ENCODE results near the gene ATP8A2.
"Not testable (repeated sequence)": the region's sequence is repeated elsewhere in the genome, so short reads cannot be mapped to it uniquely, and the experiment has no call there.

The ATP8A2 gene

DNA sequence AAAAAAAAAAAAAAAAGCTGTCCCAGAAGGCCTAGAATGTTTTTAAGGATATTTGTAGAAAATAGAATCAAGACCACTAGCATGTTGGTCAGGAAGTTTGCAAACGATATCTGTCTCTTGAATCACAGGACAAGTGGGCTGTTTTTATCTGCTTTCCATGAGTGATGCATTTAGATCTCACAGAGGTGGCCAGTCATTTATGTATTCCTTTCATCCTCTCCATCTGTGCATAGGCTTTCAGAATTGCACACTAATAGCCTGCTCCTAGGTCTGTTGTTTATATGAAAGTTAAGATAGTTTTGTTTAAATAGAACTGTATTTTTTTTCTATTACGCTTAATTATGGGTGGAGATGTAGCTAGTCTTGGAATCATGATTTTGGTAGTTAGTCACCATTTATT, 390.5 kb downstream of the ATP8A2 start:
- no peak for DNase-seq (ENCODE audit: low read depth in 1 of 2, low spot score in 1 of 2)

DNA sequence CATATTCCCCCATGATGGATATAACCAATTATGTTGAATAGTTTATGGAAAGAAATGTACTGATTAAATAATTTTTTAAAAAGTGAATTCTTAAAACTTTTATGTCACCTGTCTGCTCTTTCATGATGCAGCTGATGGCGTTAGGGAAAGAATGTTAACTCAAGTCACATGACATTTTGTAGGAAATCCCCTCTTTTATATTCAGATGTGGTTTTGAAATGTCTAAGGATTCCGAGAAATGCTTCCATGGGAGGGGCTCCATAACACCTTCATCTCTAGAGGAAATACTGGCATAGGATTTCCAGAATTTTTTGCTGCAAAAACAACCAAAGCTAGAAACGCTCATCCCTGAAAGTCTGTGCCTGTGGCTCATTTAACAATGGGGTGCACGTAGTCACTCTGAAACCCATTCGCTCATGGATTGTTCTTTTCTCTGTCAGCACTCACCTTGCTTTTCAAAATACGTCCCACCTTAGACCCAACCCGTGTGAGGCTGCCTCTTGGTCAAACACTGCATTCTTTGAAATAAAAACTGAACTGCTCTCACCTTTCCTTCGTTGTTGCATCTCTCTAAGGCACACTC, 391.1 kb downstream of the ATP8A2 start:
- no peak for DNase-seq (ENCODE audit: low read depth in 1 of 2, low spot score in 1 of 2)

DNA sequence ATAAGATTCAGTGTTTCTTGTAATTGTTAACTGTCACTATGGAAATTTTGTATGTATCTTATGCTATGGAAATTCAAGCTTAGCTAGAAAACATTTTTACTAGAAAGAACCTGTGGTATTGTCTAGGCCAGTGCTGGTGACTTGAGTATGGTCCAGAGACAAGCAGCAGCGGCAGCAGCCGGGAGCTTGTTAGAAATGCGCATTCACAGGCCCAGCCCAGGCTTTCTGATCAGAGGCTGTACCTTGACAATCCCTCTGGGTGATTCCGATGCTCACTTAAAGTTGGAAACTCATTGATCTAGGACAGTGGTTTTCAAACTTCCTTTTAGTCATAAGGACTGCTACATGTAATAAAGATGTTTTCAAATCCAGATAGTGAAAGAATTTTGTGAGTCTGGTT, 392.6 kb downstream of the ATP8A2 start:
- DNase-seq (ENCODE audit: low read depth in 1 of 2, low spot score in 1 of 2) = no peak

DNA sequence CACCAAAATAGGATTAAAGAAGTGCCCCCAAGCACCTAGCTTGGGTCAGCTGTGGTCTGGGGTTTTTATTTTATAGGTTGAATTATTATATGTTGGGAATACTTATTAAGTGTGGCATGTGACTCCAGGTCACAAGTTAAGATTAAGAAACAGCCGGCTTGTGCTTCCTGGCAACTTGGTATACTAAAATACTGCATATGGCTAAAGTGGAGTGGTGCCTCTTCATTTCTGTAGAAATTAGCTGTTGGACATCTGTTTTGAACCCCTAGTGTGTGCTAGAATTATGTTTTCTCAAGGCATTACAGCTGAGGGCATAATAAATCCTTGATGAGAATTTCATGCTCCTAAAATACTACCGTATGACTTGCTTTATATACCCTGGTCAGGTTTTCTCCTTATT, 393.5 kb downstream of the ATP8A2 start:
- DNase-seq (ENCODE audit: low read depth in 1 of 2, low spot score in 1 of 2) = no peak

DNA sequence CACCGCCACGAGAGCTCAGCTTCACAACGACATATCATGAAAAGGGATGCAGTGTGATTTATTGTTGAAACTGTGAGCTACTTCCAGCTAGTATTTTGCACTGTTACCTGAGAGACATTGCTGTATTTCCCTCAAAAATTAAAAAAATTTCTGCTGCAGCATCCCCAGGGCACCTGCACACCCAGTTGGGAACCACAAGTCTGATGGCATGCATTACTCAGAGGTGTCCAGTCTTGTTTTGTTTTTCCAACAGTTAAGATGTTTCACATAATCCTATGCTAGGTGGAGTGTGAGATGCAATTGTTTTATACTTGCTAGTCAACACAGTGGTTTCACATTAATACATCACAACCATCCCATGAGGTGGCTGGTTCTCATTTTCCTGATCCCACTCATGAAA, 394.8 kb downstream of the ATP8A2 start:
- no peak for DNase-seq (ENCODE audit: low read depth in 1 of 2, low spot score in 1 of 2)

DNA sequence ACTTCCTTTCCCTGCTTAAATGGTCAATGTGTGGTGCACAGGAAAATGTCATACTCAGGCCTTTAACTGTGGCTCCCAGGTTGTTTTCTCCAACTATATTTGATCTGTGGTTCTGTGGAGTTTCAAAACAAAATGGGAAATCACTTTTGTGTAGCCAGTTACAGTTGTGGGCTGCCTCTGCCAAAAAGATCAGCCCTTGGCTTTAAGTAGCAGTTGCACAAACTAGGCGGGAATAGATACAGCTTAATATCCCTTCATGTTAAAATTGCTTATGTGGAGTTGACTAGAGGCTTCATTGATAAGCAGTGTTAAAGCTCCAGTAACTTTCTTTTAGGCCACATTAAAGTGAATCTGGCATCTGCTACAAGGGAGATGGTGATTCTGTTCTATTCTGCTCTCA, 395.2 kb downstream of the ATP8A2 start:
- no peak for DNase-seq (ENCODE audit: low read depth in 1 of 2, low spot score in 1 of 2)

DNA sequence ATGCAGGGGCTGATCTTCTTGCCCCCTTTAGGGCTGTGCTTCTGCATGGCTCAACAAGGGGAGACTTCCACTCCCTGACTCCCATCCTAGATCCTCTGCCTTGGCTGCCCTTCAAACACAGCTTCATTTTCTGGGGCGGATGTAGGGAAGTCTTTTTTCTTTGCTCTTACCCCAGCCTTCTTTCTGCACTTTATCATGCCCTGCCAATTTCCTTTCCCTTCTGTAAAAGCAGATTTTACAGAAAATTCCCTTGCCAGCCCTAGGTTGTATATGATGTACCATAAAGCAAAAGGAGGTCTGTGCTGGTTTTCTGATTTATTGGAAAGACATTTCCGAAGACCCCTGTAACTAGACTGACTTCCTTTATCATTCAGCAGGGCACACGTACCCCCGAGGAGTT, 396.6 kb downstream of the ATP8A2 start:
- DNase-seq (ENCODE audit: low read depth in 1 of 2, low spot score in 1 of 2) = no peak

DNA sequence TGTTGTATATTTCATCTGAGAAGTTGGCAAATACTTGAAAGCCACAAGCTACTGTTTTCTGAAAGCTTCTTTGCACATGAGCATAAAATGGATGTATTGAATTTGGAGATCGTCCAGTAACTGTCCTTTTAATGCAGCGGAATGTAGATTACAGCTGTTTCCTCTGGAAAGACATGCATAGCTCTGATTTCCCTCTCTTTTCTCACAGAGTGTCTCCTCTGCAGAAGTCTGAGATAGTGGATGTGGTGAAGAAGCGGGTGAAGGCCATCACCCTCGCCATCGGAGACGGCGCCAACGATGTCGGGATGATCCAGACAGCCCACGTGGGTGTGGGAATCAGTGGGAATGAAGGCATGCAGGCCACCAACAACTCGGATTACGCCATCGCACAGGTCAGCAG, 397.1 kb downstream of the ATP8A2 start:
- DNase-seq (ENCODE audit: low read depth in 1 of 2, low spot score in 1 of 2) = no peak

DNA sequence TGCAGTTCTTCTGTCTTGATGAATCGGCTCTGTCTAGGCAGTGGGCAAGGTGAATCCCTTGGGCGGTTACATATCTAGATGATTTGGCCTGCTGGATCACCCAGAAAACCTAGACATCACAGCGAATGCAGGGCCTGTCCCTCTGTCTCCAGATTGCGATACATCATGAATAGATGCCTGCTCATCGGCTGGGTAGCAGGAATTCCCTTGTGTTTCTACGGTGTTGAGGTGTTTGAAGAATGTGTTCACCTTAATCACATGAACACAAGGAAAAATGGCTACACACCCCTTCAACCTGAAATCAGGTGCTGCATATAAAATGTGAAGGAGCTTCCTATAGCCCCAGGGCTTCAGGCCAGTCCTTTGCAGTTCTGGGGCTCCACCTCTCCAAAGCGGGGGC, 398.8 kb downstream of the ATP8A2 start:
- DNase-seq (ENCODE audit: low read depth in 1 of 2, low spot score in 1 of 2) = no peak

DNA sequence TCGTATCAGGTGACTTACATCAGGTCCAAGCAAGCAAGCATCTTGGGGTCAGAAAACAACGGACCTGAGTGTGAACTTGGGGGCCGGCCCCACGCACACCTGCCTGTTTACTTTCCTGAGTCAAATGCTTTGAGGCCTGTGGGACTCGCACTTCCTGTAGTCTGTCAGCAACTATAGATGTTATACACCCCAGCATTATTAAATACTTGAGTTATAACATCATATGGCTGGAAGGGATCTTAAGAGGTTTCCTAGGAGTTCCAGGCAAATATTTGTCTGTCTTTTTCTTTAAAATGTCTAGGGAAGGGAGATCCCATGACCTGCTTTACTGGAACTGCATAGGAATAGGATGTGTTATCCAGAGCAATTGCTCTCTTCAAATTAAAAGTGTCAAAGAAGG, 399.4 kb downstream of the ATP8A2 start:
- no peak for DNase-seq (ENCODE audit: low read depth in 1 of 2, low spot score in 1 of 2)

DNA sequence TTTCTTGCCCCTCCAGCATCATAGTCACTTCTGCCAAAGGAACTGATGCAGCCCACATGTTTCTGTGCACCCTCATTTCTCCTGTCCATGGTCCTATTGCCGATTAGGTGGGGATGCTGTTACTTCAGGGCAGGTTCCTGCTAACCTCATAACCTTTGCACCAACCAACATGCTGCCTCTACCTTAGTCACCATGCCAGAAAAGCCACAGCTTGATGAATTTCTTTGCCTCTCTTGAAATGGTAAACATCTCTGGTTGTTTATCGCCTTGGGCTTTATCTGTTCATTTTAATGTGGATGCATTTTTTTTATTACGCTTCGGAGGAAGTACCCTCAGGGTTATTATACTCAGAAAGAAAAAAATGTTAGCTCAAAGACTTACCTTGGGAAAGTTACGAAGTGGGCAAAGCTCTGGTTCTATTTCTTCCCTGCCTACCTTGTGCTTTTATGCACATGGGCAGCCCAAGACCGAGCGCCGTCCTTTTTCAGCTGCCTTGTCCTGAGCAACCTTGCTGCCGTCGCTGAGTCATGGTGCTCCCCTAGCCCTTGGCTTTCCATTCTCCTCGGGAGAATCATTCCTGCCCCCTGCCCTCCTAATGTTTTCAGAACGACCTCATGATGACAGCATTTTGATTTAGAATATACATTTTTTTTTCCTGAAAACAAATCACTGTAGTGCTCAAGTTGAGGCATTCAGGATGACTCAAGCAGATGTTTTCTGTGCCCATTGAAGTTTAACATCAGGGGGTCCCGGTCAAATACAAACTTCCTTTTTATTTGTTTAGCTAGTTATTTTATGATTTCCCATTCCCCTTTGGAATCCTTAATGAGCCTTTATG, 400.1 kb downstream of the ATP8A2 start:
- DNase-seq (ENCODE audit: low read depth in 1 of 2, low spot score in 1 of 2) = no peak

DNA sequence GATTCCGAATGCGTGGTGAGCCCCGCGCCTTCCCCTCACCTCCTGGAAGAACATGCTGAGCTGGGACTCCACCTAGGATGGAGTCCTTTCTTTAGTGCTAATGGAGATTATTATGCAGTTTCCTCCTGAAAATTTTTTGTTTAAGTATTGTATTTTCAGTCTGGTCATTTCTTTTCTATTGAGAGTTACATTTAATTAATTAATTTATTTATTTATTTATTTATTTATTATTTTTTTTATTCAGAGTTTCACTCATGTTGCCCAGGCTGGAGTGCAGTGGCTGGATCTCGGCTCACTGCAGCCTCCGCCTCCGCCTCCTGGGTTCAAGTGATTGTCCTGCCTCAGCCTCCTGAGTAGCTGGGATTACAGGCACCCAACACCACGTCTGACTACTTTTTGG, 400.8 kb downstream of the ATP8A2 start:
- not testable (repeated sequence) for DNase-seq (ENCODE audit: low read depth in 1 of 2, low spot score in 1 of 2)

DNA sequence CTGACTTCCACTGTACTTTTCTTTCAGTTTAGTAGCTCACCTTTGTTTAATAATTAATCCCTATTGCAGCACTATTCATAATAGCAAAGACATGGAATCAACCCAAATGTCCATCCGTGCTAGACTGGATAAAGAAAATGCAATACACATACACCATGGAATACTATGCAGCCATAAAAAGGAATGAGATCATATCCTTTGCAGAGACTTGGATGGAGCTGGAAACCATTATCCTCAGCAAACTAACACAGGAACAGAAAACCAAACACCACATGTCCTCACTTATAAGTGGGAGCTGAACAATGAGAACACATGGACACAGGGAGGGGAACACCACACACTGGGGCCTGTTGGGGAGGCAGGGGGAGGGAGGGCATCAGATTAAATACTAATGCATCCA, 402.3 kb downstream of the ATP8A2 start:
- DNase-seq (ENCODE audit: low read depth in 1 of 2, low spot score in 1 of 2) = not testable (repeated sequence)

DNA sequence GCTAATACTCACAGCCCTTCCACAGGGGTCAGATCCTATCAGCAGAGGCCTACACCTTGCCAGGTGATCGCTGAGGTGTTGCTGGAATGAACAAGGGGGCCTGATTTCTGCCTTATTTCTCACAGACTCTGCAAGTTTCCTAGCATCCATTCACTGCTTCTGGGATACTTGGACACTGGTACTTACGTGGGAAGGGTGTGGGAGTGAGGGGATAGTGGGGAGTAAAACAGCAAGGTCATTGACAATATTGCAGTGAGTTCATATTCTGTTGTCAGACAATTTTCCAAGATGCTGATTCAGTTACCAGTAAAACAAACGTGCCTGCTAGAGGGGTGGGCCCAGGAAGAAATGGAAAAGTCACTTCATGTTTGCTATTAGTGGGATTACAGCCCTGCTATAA, 403.5 kb downstream of the ATP8A2 start:
- DNase-seq (ENCODE audit: low read depth in 1 of 2, low spot score in 1 of 2) = no peak

DNA sequence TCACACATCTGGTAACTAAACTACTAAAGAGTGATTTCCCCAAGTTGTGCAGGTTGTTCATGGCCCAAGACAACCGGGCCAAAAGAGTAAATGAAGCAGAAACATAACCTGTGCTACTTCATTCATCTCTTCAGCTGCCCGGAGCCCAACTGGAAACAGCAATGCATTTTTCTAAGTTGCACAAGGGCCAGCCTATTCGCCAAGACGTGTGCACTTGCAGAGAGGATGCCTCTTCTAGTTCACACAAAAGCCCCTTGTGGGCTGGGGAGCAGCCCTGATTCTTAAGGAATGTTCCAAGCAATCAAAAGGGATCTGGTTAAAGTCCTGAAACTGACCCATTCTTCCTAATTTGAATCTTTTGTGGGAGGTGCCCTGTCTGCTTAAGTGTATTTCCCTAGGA, 404.2 kb downstream of the ATP8A2 start:
- no peak for DNase-seq (ENCODE audit: low read depth in 1 of 2, low spot score in 1 of 2)

DNA sequence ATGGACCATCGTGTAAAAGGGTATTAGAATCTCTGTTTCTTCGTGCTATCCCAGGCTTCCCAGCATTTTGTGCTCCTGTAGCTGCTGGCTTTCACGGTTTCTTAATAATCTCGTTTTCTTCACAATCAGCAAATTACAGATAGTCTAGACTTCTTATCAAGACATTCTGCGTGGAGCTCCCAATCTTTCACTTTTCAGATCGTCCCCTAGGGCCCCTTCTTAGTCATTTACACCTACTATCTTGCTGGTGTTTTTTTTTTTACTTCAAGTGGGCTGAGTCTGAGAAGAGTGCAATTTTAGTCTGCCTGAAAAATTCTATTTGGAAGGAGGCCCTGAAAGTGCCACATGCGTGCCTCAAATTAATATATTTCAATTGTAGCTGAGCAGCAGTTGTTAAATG, 404.9 kb downstream of the ATP8A2 start:
- no peak for DNase-seq (ENCODE audit: low read depth in 1 of 2, low spot score in 1 of 2)

DNA sequence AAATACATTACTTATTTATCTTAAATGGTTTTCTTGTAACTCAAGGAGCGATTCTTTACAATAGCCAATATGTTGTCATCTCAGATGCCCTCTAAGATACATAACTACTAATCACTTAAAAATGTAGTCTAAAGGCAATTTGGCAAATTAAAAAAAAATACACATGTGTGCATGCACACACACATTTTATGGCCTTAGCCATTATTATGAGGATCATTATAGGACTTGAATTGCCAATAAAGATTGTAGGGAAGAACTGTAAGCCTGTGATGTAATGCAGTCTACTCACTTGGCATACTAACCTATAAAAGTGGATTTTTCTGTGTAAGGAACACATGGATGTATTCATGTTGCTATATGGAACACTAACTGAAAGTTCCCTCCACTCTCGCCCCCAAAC, 405.7 kb downstream of the ATP8A2 start:
- DNase-seq (ENCODE audit: low read depth in 1 of 2, low spot score in 1 of 2) = no peak

DNA sequence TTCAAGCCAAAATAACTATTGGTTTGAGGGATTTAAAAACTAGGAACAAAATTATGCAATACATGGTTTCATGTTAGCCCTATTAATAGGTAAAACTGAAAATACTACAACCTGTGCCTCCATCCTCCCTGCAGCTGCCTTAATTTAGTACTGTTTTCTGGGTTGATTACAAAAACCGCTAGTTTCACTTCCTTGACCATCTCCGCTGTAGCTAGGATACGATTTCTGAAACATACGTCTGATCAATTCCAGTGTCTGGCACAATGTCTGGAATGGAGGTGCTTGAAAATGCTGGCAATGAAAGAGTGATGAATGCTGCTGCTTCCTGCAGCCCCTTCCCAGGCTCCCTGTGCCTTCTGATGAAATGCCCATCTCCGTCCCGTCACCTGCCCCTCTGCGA, 406.6 kb downstream of the ATP8A2 start:
- no peak for DNase-seq (ENCODE audit: low read depth in 1 of 2, low spot score in 1 of 2)

DNA sequence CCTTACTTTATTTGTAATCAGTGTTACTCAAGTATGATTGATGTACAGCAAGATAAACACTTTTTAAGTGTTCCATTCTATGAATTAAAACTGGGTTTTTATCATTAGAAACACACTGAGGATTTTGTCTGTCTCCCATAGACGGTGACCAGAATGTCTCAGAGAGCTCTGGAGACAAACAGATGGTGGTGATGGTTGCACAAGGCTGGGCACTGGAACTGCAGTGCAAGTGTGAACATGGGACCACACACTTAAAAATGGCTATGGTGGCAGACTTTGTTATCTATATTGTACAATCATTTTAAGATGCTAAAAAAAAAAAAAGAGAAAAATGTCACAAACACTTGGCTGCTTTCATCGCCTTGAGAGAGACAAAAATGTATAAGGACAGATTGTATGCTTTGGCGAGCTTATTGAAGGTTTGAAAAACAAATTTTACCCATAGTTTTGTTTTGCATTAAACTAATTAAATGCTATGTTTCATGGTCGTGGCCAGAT, 407.1 kb downstream of the ATP8A2 start:
- DNase-seq (ENCODE audit: low read depth in 1 of 2, low spot score in 1 of 2) = no peak

DNA sequence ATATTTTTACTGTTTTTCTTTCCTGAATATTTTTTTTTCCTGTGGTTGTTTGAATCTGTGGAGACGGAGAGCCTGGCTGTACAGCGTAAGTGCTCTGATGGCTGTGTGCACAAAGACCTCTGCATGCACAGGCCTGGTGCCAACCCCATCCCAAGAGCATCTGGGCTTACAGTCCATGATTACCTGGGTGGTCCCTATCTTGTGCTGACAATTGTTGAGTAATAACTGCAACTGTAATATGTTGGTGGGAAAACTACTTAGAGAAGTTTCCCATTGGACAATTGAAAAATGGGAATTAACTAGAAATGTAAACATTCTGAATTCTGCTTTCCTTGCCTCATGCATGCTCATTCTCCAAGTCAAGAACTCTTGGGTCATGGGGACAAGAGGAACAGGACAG, 411.3 kb downstream of the ATP8A2 start:
- DNase-seq (ENCODE audit: low read depth in 1 of 2, low spot score in 1 of 2) = no peak

DNA sequence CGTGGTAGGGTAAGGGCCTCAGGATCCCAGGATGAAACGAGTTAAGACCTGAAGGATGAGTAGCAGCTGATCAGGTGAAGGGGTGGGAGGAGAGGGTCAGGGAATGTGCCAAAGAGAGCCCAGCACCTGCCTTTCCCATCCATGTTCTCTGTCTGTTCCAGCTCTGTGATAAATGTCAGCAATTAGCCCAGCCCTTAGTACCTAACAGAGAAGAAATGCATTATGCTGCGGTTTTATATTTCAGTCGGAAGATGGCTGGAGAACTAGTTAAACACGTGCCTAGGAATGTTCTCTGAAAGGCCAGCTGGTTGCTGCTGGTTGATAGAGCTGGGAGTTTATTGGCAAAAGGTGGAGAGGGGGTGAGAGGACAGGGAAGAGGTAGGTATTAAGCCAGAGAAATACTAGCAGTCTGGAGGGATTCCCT, 411.8 kb downstream of the ATP8A2 start:
- no peak for DNase-seq (ENCODE audit: low read depth in 1 of 2, low spot score in 1 of 2)

DNA sequence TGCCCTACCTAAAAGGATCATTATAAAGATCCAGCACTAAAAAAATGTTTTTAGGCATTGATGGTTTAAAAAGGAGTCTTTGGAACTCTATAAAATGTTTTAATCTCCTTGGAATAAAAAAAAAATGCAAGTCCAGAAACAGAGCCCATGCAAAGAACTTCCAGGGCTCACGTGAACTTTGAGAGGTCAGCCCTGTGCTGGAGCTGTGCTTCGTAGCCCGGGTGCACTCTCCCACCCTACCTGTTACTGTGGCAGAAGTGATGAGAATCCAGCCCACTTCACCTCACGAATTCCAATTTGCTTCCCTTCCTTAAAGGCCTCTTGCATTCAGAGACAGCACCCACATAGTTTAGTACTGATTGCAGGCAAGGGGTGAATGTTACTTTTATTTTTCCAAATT, 412.3 kb downstream of the ATP8A2 start:
- DNase-seq (ENCODE audit: low read depth in 1 of 2, low spot score in 1 of 2) = no peak

DNA sequence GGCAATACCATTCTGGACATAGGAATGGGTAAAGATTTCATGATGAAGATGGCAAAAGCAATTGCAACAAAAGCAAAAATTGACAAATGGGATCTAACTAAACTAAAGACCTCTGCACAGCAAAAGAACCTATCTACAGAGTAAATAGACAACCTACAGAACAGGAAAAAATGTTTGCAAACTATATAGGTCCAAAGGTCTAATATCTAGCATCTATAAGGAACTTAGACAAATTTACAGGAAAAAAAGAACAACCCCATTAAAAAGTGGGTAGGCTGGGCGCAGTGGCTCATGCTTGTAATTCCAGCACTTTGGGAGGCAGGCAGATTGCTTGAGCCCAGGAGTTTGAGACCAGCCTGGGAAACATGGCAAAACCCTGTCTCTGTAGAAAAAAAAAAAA, 418.4 kb downstream of the ATP8A2 start:
- not testable (repeated sequence) for DNase-seq (ENCODE audit: low read depth in 1 of 2, low spot score in 1 of 2)

All from activated CD4-positive, alpha-beta T cell treated with anti-CD3 and anti-CD28 coated beads, Interleukin-2, amount 50 U/mL, for 24 hours (primary cell).